HepG2 (cell line): ENCODE measurements around the gene CAST. TPM values are rescaled to one million over a fixed set of nuclear protein-coding genes. Genes with fewer than 3 reads are reported as not detected.

Experiments
- CAMTA2 ChIP-seq: sonication (generic); formaldehyde crosslinking; IDR thresholded peaks from 2 replicates; pipeline ENCODE4 v1.4.0; 2020; ENCODE audit warnings: mild to moderate bottlenecking, missing genetic modification reagents, borderline replicate concordance
- DMAP1 ChIP-seq: IDR thresholded peaks from 2 replicates; pipeline ENCODE4 v1.6.1; 2016
- ELK4 ChIP-seq: sonication (generic); formaldehyde crosslinking; IDR thresholded peaks from 2 replicates; pipeline ENCODE4 v1.9.0; 2021; ENCODE audit warnings: missing genetic modification reagents, borderline replicate concordance
- FOXK1 ChIP-seq: sonication (generic); formaldehyde crosslinking; IDR thresholded peaks from 2 replicates; pipeline ENCODE4 v1.4.0; 2020; ENCODE audit warnings: low read depth, missing genetic modification reagents, borderline replicate concordance
- HMGA1 ChIP-seq: sonication (generic); formaldehyde crosslinking; conservative IDR thresholded peaks from 2 replicates; pipeline ENCODE4 v1.4.0; 2020; ENCODE audit warnings: missing genetic modification reagents
- JDP2 ChIP-seq: sonication (generic); formaldehyde crosslinking; IDR thresholded peaks from 2 replicates; pipeline ENCODE4 v1.8.1; 2022; ENCODE audit warnings: missing genetic modification reagents, borderline replicate concordance
- MED13 ChIP-seq: sonication (generic); formaldehyde crosslinking; IDR thresholded peaks from 2 replicates; pipeline ENCODE4 v1.5.0; 2020; ENCODE audit warnings: missing genetic modification reagents
- NR2F2 ChIP-seq: IDR thresholded peaks from 2 replicates; pipeline ENCODE4 v1.6.1; 2012; ENCODE audit warnings: low read depth, inconsistent platforms, borderline replicate concordance
- PRMT3 ChIP-seq: sonication (generic); formaldehyde crosslinking; IDR thresholded peaks from 2 replicates; pipeline ENCODE4 v1.8.1; 2022; ENCODE audit warnings: low read depth, mild to moderate bottlenecking, moderate library complexity, missing genetic modification reagents, borderline replicate concordance
- SATB2 ChIP-seq: sonication (generic); formaldehyde crosslinking; IDR thresholded peaks from 2 replicates; pipeline ENCODE4 v1.5.0; 2020; ENCODE audit warnings: missing genetic modification reagents
- SMAD1 ChIP-seq: sonication (generic); formaldehyde crosslinking; IDR thresholded peaks from 2 replicates; pipeline ENCODE4 v1.4.0; 2020; ENCODE audit warnings: missing genetic modification reagents, low read depth, mild to moderate bottlenecking, borderline replicate concordance
- SP1 ChIP-seq, 2 experiments: fragments of 450-650 bp in 1 of 2; sonication (generic) in 1 of 2; formaldehyde crosslinking in 1 of 2; IDR thresholded peaks; 2 replicates each; pipeline versions ENCODE4 v1.4.0 to v1.6.1; 2016 to 2020; ENCODE audit warnings: missing genetic modification reagents in 1 of 2
- STAG1 ChIP-seq: sonication (generic); formaldehyde crosslinking; IDR thresholded peaks from 2 replicates; pipeline ENCODE4 v1.4.0; 2020; ENCODE audit warnings: missing genetic modification reagents
- SUZ12 ChIP-seq: fragments of 150-350 bp; IDR thresholded peaks from 2 replicates; pipeline ENCODE4 v1.6.1; 2014; ENCODE audit warnings: low read depth, low read length
- THAP8 ChIP-seq: sonication (generic); formaldehyde crosslinking; IDR thresholded peaks from 2 replicates; pipeline ENCODE4 v1.5.1; 2020; ENCODE audit warnings: missing genetic modification reagents, mild to moderate bottlenecking, borderline replicate concordance
- THRA ChIP-seq: sonication (generic); formaldehyde crosslinking; IDR thresholded peaks from 2 replicates; pipeline ENCODE4 v1.4.0; 2020; ENCODE audit warnings: missing genetic modification reagents, borderline replicate concordance
- TOE1 ChIP-seq: sonication (generic); formaldehyde crosslinking; IDR thresholded peaks from 2 replicates; pipeline ENCODE4 v1.4.0; 2020; ENCODE audit warnings: mild to moderate bottlenecking, missing genetic modification reagents
- ZBTB20 ChIP-seq: sonication (generic); formaldehyde crosslinking; IDR thresholded peaks from 2 replicates; pipeline ENCODE4 v1.8.1; 2023; ENCODE audit warnings: missing genetic modification reagents, low read depth, mild to moderate bottlenecking, borderline replicate concordance
- ZFP37 ChIP-seq: sonication (generic); formaldehyde crosslinking; IDR thresholded peaks from 2 replicates; pipeline ENCODE4 v1.4.0; 2020; ENCODE audit warnings: missing genetic modification reagents, borderline replicate concordance
- ZNF446 ChIP-seq: sonication (generic); formaldehyde crosslinking; IDR thresholded peaks from 2 replicates; pipeline ENCODE4 v1.5.0; 2020; ENCODE audit warnings: mild to moderate bottlenecking, missing genetic modification reagents
- ZNF550 ChIP-seq: sonication (generic); formaldehyde crosslinking; IDR thresholded peaks from 2 replicates; pipeline ENCODE4 v1.4.0; 2020; ENCODE audit warnings: mild to moderate bottlenecking, missing genetic modification reagents, borderline replicate concordance
- ZNF564 ChIP-seq: sonication (generic); formaldehyde crosslinking; IDR thresholded peaks from 2 replicates; pipeline ENCODE4 v1.8.1; 2023; ENCODE audit warnings: mild to moderate bottlenecking, missing genetic modification reagents
- ZNF883 ChIP-seq: sonication (generic); formaldehyde crosslinking; IDR thresholded peaks from 2 replicates; pipeline ENCODE4 v1.5.1; 2020; ENCODE audit warnings: mild to moderate bottlenecking, missing genetic modification reagents; ENCODE audit errors: not compliant biosample characterization
- ZSCAN5A ChIP-seq: sonication (generic); formaldehyde crosslinking; IDR thresholded peaks from 2 replicates; pipeline ENCODE4 v1.8.0; 2022; ENCODE audit warnings: mild to moderate bottlenecking, missing genetic modification reagents, borderline replicate concordance
- polyA plus RNA-seq, 8 experiments: library from polyadenylated mRNA; depleted of rRNA in 3 of 8; stranded (reverse) in 7 of 8; unstranded in 1 of 8; fragments of >200 nt; fragmentation: Illumina TruSeq in 4 of 8; extraction: Trizol in 4 of 8; gene quantifications; 2 replicates each; pipeline versions ENCODE4 v1.2.1 to v1.2.3, GENCODE V29; 2011 to 2016; ENCODE audit warnings: low read depth in 4 of 8, missing spikeins in 1 of 8, mixed read lengths in 1 of 8; ENCODE audit not compliant: insufficient read depth in 1 of 8
- total RNA-seq, 5 experiments: library from RNA; depleted of rRNA; stranded (reverse); fragments of >200 nt; fragmentation: Illumina TruSeq; extraction: Trizol; gene quantifications; 2 replicates each; pipeline ENCODE4 v1.2.3, GENCODE V29; 2016; ENCODE audit warnings: low read depth in 1 of 5

Gene CAST
- total and polyA plus RNA-seq, 2 of the 13 experiments (the other 11 are each of a cell fraction or from before 2014, with no cell fraction given), result 42.1 to 67.6 TPM

- TF ChIP-seq THAP8 (CRISPR knock-in tag) (no peak), SATB2 (no peak), THRA (CRISPR knock-in tag) (0 out of 2 replicates have a peak, but pooled peaks have one; percentile 9), ZNF883 (CRISPR knock-in tag) (peak; percentile 67), SUZ12 (no peak), STAG1 (CRISPR knock-in tag) (no peak), DMAP1 (CRISPR knock-in tag) (peak; percentile 56), SMAD1 (no peak), ZFP37 (CRISPR knock-in tag) (no peak), CAMTA2 (no peak), TOE1 (CRISPR knock-in tag) (no peak), SP1 (IDR thresholded peaks at IDR 0.05) (no peak), SP1 (CRISPR knock-in tag; IDR thresholded peaks at IDR 0.05) (peak; percentile 59), NR2F2 (no peak), ZBTB20 (CRISPR knock-in tag) (no peak), ZNF550 (CRISPR knock-in tag) (0 out of 2 replicates have a peak, but pooled peaks have one; percentile 51), MED13 (CRISPR knock-in tag) (no peak), FOXK1 (CRISPR knock-in tag) (peak; percentile 50; the same call in 1 of the 2 replicates), ZNF446 (CRISPR knock-in tag) (0 out of 2 replicates have a peak, but pooled peaks have one; percentile 20), PRMT3 (CRISPR knock-in tag) (no peak), ELK4 (CRISPR knock-in tag) (0 out of 2 replicates have a peak, but pooled peaks have one; percentile 11), JDP2 (CRISPR knock-in tag) (no peak), ZSCAN5A (CRISPR knock-in tag) (no peak), ZNF564 (CRISPR knock-in tag) (no peak), HMGA1 (CRISPR knock-in tag) (no peak)
Observed at GRCh38 chr5:96662725-96663518, 746 bp downstream of the CAST start (continued).
